ENCODE results near the gene KRTAP20-4.

- TF ChIP-seq POLR2A (IDR thresholded peaks at IDR 0.05; ENCODE audit: low read length) (no peak), GATA1 (IDR thresholded peaks at IDR 0.05; ENCODE audit: low read depth, low read length) (no peak)
Measured at GRCh38 chr21:30652891-30653290, 32.5 kb downstream of the KRTAP20-4 start.
